ENCODE data around the gene SH3BP1.
A peak's percentile ranks its signal among the peaks of the same experiment; 100 is the strongest.
"Not testable (repeated sequence)": the region's sequence is repeated elsewhere in the genome, so short reads cannot be mapped to it uniquely, and the experiment has no call there.

SH3BP1 gene, protein sequence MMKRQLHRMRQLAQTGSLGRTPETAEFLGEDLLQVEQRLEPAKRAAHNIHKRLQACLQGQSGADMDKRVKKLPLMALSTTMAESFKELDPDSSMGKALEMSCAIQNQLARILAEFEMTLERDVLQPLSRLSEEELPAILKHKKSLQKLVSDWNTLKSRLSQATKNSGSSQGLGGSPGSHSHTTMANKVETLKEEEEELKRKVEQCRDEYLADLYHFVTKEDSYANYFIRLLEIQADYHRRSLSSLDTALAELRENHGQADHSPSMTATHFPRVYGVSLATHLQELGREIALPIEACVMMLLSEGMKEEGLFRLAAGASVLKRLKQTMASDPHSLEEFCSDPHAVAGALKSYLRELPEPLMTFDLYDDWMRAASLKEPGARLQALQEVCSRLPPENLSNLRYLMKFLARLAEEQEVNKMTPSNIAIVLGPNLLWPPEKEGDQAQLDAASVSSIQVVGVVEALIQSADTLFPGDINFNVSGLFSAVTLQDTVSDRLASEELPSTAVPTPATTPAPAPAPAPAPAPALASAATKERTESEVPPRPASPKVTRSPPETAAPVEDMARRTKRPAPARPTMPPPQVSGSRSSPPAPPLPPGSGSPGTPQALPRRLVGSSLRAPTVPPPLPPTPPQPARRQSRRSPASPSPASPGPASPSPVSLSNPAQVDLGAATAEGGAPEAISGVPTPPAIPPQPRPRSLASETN

GRCh38 chr22:37639070-37639760 lies at the start of gene SH3BP1:
SH3BP1 (plus strand) TSS chr22:37639669; CDS start chr22:37639788, 119 bp downstream.
- peak; percentile 62 for DNase-seq

- DNase-seq: not testable (repeated sequence)
Observed at GRCh38 chr22:37591081-37591480, 48.4 kb upstream of the SH3BP1 start.

DNA sequence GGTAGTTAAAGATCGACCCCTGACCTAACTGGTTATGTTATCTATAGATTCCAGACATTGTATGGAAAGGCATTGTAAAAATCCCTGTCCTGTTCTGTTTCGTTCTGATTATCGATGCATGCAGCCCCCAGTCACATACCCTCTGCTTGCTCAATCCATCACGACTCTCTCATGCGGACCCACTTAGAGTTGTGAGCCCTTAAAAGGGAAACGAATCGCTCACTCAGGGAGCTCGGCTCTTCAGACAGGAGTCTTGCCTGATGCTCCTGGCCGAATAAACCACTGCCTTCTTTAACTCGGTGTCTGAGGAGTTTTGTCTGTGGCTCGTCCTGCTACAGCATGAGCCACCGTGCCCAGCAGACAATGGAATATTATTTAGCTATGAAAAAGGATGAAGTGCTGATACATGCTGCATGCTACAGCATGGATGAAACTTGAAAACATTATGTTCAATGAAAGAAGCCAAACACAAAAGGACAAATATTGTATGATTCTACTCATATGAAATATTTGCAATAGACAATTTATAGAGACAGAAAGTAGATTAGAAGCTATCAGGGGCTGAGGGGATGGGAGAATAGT lies 47.6 kb upstream of the SH3BP1 start:
- no peak for DNase-seq

GRCh38 chr22:37594237-37594636 lies 45.2 kb upstream of the SH3BP1 start:
- no peak for DNase-seq

- DNase-seq: no peak
Observed at GRCh38 chr22:37599153-37599552, 40.3 kb upstream of the SH3BP1 start.

DNA sequence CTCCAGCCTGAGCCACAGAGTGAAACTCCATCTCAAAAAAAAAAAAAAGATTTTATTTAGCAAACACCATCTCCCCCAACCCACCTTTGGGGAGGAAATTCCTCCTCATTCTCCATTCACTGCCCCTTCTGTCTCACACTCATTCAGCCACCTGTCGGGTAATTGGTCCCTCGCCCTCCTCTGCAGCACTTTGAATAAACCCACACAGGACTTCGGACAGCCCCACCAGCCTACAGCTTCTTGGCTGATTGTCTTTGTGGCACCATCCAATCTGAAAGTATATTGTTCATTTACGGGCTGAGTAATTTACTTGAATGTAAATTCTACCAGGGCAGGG lies 38.3 kb upstream of the SH3BP1 start:
- no peak for DNase-seq

DNA sequence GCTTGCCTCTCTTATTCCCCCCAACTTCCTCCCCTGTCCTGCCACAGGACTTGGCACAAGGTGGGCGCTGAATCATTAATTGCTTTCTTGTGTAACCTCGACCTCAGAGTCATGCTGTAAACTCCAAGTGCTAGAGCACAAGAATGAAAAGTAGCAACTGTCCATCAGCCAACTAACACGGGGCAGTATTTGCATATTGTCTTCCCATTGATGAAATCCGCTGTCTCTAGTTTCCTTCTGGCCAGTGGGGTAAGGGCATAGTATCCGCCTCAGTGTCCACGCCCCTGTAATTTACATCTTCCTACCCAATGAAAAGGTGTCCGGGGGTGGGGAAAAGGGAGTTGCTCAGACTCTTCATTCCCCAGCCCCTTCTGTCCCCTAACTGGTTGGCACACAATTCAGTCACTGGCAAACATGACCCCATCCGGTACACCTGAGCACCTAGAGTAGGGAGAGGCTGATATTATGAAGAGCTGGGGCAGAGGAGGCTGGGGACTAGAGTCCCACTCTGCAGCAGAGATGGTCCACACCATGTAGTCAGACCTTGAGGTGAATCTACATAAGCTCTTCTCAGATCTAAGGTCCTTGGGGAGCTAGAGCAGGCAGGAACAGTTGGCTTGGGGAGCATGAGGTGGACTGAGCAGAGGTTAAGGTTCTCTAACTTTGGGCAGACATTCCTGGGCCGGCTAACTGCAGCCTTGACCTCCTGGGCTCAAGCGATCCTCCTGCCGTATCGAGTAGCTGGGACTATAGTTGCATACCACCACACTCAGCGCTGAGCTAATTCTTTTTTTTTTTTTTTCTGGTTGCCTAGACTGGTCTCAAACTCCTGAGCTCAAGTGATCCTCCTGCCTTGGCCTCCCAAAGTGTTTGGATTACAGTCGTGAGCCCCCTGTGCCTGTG lies 37.7 kb upstream of the SH3BP1 start:
- DNase-seq: no peak

DNA sequence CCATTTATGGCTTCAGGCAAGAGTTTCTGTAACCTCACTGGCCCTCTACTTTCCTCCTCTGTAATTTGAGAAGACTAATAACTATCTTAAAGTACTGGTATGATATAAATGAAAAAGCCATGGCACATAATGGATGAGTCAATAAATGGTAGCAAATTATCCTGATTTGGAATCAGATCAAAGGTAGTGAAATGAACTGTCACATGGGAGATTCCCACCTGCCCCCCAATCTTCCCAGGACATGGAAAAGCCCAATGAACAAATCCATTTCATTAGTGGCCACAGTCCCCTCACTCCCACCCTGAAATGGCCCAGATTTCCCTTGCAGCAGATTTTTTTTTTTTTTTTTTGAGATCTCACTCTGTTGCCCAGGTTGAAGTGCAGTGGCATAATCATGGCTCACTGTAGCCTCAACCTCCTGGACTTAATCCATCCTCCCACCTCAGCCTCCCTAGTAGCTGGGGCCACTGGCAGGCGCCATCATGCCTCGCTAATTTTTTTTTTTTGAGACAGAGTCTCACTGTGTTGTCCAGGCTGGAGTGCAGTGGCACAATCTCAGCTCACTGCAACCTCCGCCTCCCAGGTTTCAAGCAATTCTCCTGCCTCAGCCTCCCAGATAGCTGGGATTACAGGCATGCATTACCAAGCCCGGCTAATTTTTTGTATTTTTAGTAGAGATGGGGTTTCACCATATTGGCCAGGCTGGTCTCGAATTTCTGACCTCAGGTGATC lies 36.8 kb upstream of the SH3BP1 start:
- DNase-seq: not testable (repeated sequence)

GRCh38 chr22:37604074-37604473 lies 35.4 kb upstream of the SH3BP1 start:
- no peak for DNase-seq

- DNase-seq: peak; percentile 58
Observed at GRCh38 chr22:37604875-37605274, 34.6 kb upstream of the SH3BP1 start.

DNA sequence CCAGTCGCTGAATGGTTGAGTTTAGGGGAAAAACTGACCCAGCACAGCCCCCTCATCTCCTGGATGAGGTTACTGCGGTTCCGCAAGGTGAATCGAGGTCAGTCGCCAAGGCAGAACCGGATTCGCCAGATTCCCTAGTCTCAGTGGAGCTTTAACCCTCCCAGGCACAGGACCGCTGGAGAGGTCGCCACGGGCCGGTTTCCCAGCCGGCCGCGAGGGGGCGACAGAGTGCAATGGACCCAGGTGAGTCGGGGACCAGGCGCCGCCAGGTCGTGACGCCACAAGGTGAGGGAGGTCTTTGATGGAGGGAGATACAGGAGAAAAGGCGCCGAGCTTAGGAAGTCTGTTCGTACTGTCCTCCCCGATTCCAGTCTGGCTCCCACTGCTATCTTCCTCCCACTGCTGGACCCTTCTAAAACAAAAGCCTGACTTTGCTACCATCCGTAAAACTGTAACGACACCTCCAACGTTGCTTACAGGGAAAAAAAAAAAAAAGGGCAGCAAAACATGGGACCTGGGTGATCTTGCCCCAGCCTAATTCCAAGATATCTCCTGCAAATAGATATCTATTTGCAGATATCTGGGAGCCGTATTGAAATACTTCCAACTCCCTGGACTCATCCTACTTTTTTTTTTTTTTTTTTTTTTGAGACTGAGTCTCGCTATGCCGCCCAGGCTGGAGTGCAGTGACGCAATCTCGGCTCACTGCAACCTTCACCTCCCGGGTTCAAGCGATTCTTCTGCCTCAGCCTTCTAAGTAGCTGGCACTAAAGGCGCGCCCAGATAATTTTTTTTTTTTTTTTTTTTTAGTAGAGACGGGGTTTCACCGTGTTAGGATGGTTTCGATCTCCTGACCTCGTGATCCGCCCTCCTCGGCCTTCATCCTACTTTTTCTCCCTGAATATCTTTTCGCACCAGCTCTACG lies 32.2 kb upstream of the SH3BP1 start:
- DNase-seq: peak; percentile 94

- DNase-seq: no peak
Observed at GRCh38 chr22:37607935-37608476, 31.5 kb upstream of the SH3BP1 start.

DNA sequence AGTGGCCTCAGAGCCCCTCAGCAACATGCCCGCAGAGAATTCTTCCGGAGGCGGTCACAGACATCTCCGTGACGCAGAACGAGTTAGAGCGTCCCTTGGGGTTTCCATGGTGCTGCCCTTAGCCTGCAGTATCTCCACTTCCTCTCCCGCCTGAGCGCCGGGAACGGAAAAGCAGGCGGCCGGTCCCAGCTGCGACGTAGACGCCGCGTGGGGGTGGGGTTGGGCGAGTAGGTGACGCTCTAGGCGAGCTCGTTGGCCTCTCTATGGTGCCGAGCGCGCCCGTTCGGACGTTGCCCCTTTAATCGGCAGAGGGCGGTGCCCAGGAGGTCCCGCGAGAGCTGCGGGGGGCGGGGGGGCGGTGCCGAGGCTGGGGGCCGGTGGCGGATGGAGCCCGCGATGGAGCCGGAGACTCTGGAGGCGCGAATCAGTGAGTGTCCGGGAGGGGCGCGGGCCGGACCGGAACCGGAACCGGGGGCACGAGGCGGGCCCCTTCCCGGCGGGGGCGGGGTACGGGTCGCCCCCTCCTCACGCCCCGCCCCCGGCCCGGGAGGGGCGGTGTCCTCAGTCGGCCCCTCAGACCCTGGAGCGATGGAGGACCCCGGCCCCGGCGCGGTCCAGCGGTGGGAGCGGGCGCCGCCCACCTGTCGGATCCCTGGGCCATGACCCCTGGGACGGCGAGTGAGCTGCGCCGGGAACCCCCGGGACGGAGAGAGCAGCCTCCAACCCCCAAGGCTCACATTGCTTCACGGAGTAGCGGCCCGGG lies 30.8 kb upstream of the SH3BP1 start, which contains the start of gene GGA1:
GGA1 (plus strand) TSS at position 358 of the 763 bp plus-strand sequence; CDS start at position 385, 27 bp downstream.
- peak; percentile 95 for DNase-seq

DNA sequence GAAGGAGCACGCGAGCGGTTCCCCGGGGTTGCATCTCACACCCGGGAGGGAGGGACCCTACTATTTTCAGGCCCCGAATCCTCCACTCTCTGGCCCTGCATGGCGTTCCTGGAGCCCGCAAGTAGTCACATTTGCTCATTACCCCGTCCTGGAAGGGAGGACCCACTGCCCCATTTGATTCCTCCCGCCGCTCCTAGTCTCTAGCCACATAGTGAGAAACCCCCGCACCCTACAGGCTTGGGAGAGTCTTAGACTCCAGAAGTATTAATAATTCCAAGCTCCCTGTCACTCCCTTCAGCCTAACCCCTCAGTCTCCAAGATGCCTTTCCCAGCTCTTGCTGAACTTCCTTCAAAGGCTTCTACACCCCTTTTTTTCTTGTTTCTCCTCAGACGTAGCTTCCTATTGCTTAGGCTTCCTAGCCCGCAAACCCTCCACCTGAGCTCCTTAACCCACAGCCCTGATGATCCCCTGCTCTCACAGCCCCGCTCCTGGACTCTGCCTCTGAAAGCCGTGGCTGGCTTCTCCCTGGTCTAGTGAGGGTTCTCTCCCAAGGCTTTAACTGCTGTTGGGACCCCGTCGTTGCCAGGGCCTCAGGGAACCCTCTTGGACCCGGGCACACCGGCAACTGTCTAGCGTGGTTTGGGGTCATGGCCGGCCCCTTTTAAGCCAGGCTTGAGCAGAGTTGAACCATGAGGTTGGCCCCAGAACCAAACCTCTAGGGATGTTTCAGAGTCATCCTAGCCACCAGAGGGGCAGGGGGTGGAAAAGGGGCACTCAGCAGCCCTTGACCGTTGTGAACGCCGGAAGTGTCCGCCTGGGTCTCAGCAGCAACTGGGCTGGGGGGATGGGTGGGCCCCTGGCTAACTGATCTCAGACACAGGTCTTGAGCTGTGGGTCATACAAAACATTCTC lies 30.0 kb upstream of the SH3BP1 start:
- DNase-seq: no peak

DNA sequence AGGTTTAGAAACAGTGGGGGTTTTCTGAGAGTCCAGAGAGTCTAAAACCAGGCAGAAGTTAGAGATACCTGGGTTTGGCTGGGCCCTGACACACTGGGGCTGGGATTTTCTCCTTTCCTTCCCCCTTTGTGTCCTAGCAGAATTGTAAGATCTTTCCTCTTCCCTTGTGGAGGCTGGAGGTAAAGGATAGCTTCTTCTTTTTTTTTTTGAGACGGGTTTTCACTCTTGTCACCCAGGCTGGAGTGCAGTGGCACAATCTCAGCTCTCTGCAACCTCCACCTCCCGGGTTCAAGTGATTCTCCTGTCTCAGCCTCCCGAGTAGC lies 29.4 kb upstream of the SH3BP1 start:
- DNase-seq: not testable (repeated sequence)

DNA sequence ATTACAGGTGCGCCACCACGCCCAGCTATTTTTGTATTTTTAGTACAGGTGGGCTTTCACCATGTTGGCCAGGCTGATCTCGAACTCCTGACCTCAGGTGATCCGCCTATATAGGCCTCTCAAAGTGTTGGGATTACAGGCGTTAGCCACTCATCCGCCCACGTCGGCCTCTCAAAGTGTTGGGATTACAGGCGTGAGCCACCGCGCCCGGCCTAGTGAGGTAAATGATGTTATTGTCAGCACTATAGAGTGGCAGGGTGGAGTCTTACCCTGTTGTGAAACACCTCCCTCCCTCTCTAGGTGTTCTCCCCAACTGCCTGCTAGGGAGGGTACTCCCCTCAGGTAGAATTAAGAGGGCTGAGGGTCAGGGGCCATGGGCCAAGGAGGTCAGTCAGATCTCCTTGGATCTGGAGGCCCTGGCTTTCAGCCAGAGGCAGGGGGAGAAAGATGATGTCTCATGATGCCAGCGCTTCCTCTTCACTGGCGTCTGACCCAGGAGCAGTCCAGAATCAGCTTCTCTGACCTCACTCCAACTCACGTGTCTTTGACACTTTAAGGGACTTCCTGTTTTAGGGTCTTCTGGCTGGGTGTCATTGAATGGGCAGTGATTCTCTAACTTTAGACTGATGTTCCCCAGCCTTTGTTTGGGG lies 28.9 kb upstream of the SH3BP1 start:
- DNase-seq: no peak

- DNase-seq: no peak
Observed at GRCh38 chr22:37611207-37611606, 28.3 kb upstream of the SH3BP1 start.

Data from activated T-cell treated with anti-CD3 and anti-CD28 coated beads, Interleukin-2, amount 50 U/mL, for 1 hour (primary cell).